H9 (cell line): ENCODE measurements around the gene PLBD1. TPM values are rescaled to one million over a fixed set of nuclear protein-coding genes. Genes with fewer than 3 reads are reported as not detected.
A peak's percentile ranks its signal among the peaks of the same experiment; 100 is the strongest.

Source experiments
- DNase-seq: peaks from one replicate; pipeline ENCODE4 v3.0.0-alpha.2; 2017
- H2AFZ ChIP-seq: one replicate; pipeline ENCODE4 v1.6.1; 2013; ENCODE audit warnings: mild to moderate bottlenecking, low read length, control low read depth, moderate library complexity
- H2AK5ac ChIP-seq: 2 replicates; pipeline ENCODE4 v1.6.1; 2013; ENCODE audit warnings: low read length, control low read depth, mixed read lengths; ENCODE audit not compliant: insufficient read length
- H2BK120ac ChIP-seq: one replicate; pipeline ENCODE4 v1.6.1; 2013; ENCODE audit warnings: low read depth, mild to moderate bottlenecking, low read length, control low read depth, inconsistent platforms; ENCODE audit not compliant: poor library complexity, severe bottlenecking
- H2BK12ac ChIP-seq: 2 replicates; pipeline ENCODE4 v1.6.1; 2013; ENCODE audit warnings: low read length, control low read depth, mixed read lengths, low read depth; ENCODE audit not compliant: insufficient read length
- H2BK15ac ChIP-seq: 2 replicates; pipeline ENCODE4 v1.6.1; 2013; ENCODE audit warnings: low read depth, low read length, control low read depth
- H2BK20ac ChIP-seq: one replicate; pipeline ENCODE4 v1.6.1; 2013; ENCODE audit warnings: low read depth, mild to moderate bottlenecking, low read length, control low read depth, inconsistent platforms; ENCODE audit not compliant: poor library complexity, severe bottlenecking
- H2BK5ac ChIP-seq: 2 replicates; pipeline ENCODE4 v1.6.1; 2013; ENCODE audit warnings: low read length, control low read depth, mixed read lengths; ENCODE audit not compliant: insufficient read length
- H3K14ac ChIP-seq: 2 replicates; pipeline ENCODE4 v1.6.1; 2013; ENCODE audit warnings: low read length, control low read depth; ENCODE audit not compliant: insufficient read depth
- H3K18ac ChIP-seq: 2 replicates; pipeline ENCODE4 v1.6.1; 2013; ENCODE audit warnings: low read depth, mild to moderate bottlenecking, mixed read lengths, low read length, control low read depth; ENCODE audit not compliant: insufficient read length
- H3K23ac ChIP-seq: 2 replicates; pipeline ENCODE4 v1.6.1; 2013; ENCODE audit warnings: low read length, control low read depth, mixed read lengths, low read depth; ENCODE audit not compliant: insufficient read length
- H3K23me2 ChIP-seq: 2 replicates; pipeline ENCODE4 v1.6.1; 2013; ENCODE audit warnings: low read depth, mild to moderate bottlenecking, mixed read lengths, low read length, control low read depth; ENCODE audit not compliant: insufficient read length, poor library complexity, severe bottlenecking
- H3K27ac ChIP-seq: 2 replicates; pipeline ENCODE4 v1.5.1; 2013; ENCODE audit warnings: low read length, control low read depth, mixed read lengths, low read depth; ENCODE audit not compliant: insufficient read length
- H3K27me3 ChIP-seq: 2 replicates; pipeline ENCODE4 v1.6.1; 2013; ENCODE audit warnings: low read length, control low read depth, inconsistent platforms; ENCODE audit not compliant: insufficient read depth
- H3K4ac ChIP-seq: 2 replicates; pipeline ENCODE4 v1.6.1; 2013; ENCODE audit warnings: low read depth, mild to moderate bottlenecking, control low read depth, inconsistent platforms, low read length, moderate library complexity
- H3K4me1 ChIP-seq: 2 replicates; pipeline ENCODE4 v1.6.1; 2013; ENCODE audit warnings: low read length, control low read depth, inconsistent platforms; ENCODE audit not compliant: insufficient read depth
- H3K4me2 ChIP-seq: 2 replicates; pipeline ENCODE4 v1.6.1; 2013; ENCODE audit warnings: low read length, control low read depth, mixed read lengths; ENCODE audit not compliant: insufficient read length, insufficient read depth
- H3K56ac ChIP-seq: 2 replicates; pipeline ENCODE4 v1.6.1; 2013; ENCODE audit warnings: low read depth, mild to moderate bottlenecking, mixed read lengths, low read length, control low read depth; ENCODE audit not compliant: insufficient read length
- H3K79me1 ChIP-seq: 2 replicates; pipeline ENCODE4 v1.6.1; 2013; ENCODE audit warnings: low read depth, mild to moderate bottlenecking, moderate library complexity, low read length, control low read depth, inconsistent platforms; ENCODE audit not compliant: insufficient read depth, poor library complexity, severe bottlenecking
- H3K79me2 ChIP-seq: 2 replicates; pipeline ENCODE4 v1.6.1; 2013; ENCODE audit warnings: low read length, control low read depth, inconsistent platforms; ENCODE audit not compliant: insufficient read depth
- H3K9ac ChIP-seq: 2 replicates; pipeline ENCODE4 v1.6.1; 2013; ENCODE audit warnings: low read length, control low read depth, mixed read lengths; ENCODE audit not compliant: insufficient read length; ENCODE audit errors: extremely low read depth
- H3K9me3 ChIP-seq: one replicate; pipeline ENCODE4 v1.6.1; 2013; ENCODE audit warnings: low read depth, low read length, inconsistent platforms; ENCODE audit not compliant: control insufficient read depth
- H3T11ph ChIP-seq: one replicate; pipeline ENCODE4 v1.6.1; 2013; ENCODE audit warnings: mild to moderate bottlenecking, low read length, control low read depth, inconsistent platforms
- H4K20me1 ChIP-seq: one replicate; pipeline ENCODE4 v1.6.1; 2013; ENCODE audit not compliant: control insufficient read depth, insufficient read length, insufficient read depth
- H4K5ac ChIP-seq: 2 replicates; pipeline ENCODE4 v1.6.1; 2013; ENCODE audit warnings: low read depth, mild to moderate bottlenecking, mixed read lengths, low read length, control low read depth; ENCODE audit not compliant: insufficient read length
- H4K8ac ChIP-seq: replicated peaks from 2 replicates; pipeline ENCODE4 v1.6.1; 2013; ENCODE audit warnings: low read length, control low read depth, mixed read lengths, low read depth; ENCODE audit not compliant: insufficient read length
- H4K91ac ChIP-seq: 2 replicates; pipeline ENCODE4 v1.6.1; 2013; ENCODE audit warnings: low read depth, mild to moderate bottlenecking, moderate library complexity, mixed read lengths, low read length, control low read depth; ENCODE audit not compliant: insufficient read length
- H3K27ac Mint-ChIP-seq, 3 experiments: 2 replicates in 2 of 3; 3 replicates in 1 of 3; pipeline ENCODE4 v1.8.0; 2020 to 2021; ENCODE audit warnings: mixed read lengths in 3 of 3, mild to moderate bottlenecking in 1 of 3, moderate library complexity in 1 of 3
- H3K27me3 Mint-ChIP-seq: 2 replicates; pipeline ENCODE4 v1.8.0; 2021; ENCODE audit warnings: low read depth, mild to moderate bottlenecking, moderate library complexity, mixed read lengths
- H3K36me3 Mint-ChIP-seq, 3 experiments: 2 replicates in 2 of 3; 3 replicates in 1 of 3; pipeline ENCODE4 v1.8.0; 2020 to 2021; ENCODE audit warnings: low read depth in 3 of 3, mixed read lengths in 3 of 3; ENCODE audit not compliant: insufficient read depth in 1 of 3
- H3K4me1 Mint-ChIP-seq, 2 experiments: 2 replicates each; pipeline ENCODE4 v1.8.0; 2020; ENCODE audit warnings: mixed read lengths in 2 of 2
- H3K4me3 Mint-ChIP-seq, 2 experiments: 2 replicates in 1 of 2; 3 replicates in 1 of 2; pipeline ENCODE4 v1.8.0; 2020 to 2021; ENCODE audit warnings: mild to moderate bottlenecking in 2 of 2, mixed read lengths in 2 of 2, moderate library complexity in 1 of 2
- H3K9me3 Mint-ChIP-seq, 2 experiments: 2 replicates in 1 of 2; 3 replicates in 1 of 2; pipeline ENCODE4 v1.8.0; 2020; ENCODE audit warnings: mild to moderate bottlenecking in 2 of 2, mixed read lengths in 2 of 2, moderate library complexity in 1 of 2
- CTCF ChIP-seq: fragments of 200-600 bp; sonication (generic); conservative IDR thresholded peaks from 3 replicates; pipeline ENCODE4 v1.8.0; 2021; ENCODE audit warnings: antibody characterized with exemption, mild to moderate bottlenecking
- WGBS: extraction: QIAGEN DNeasy Blood & Tissue Kit; methylation state at CpG from one replicate; pipeline ENCODE4 v1.1.7; 2013; ENCODE audit warnings: missing lambda C conversion rate, low lambda C conversion rate, mixed read lengths; ENCODE audit not compliant: insufficient read length; ENCODE audit errors: extremely low coverage; 5-methylcytosine and 5-hydroxymethylcytosine counted together
- total RNA-seq: library from RNA; stranded (reverse); gene quantifications from 2 replicates; pipeline ENCODE4 v1.2.1, GENCODE V29; 2021

PLBD1 gene
- total RNA-seq, 1 experiment from 2014 or later: 15.5 TPM

GRCh38 chr12:14505626-14506596 lies 61.8 kb downstream of the PLBD1 start:
- no peak overlapping the region for H4K8ac ChIP-seq
- no peak overlapping the region for H3K4ac ChIP-seq
- no peaks in the 10 kb centered on the region for H3K4me1 ChIP-seq
- no peaks in the 10 kb centered on the region for H3K79me2 ChIP-seq
- no peak overlapping the region for H2AK5ac ChIP-seq
- no peaks in the 10 kb centered on the region for H3K79me1 ChIP-seq
- no peak overlapping the region for H4K5ac ChIP-seq
- no peak overlapping the region for H3K14ac ChIP-seq
- no peak overlapping the region for H2BK12ac ChIP-seq
- no peak overlapping the region for H2BK5ac ChIP-seq
- H3K27me3 ChIP-seq: no peaks in the 10 kb centered on the region
- Mint-ChIP-seq H3K4me1 (peaks cover 11 to 14% of the 10 kb centered on the region in 2 experiments), H3K36me3 (peaks cover 0 to 27% (median 19%) of the 10 kb centered on the region in 3 experiments; a peak in 4 of 7 replicates), H3K9me3 (no peaks in the 10 kb centered on the region), H3K27ac (peak overlapping the region in 1 of 3 experiments; percentile 19; a peak in 1 of 7 replicates), H3K27me3 (no peaks in the 10 kb centered on the region), H3K4me3 (no peak overlapping the region)
- no peak overlapping the region for H3K9ac ChIP-seq
- no CpG with 5 or more reads among the region's 6 CpGs for WGBS
- no peak overlapping the region for H2BK120ac ChIP-seq
- no peak overlapping the region for H3K4me2 ChIP-seq
- H3K23ac ChIP-seq: no peak overlapping the region
- no peaks in the 10 kb centered on the region for H4K20me1 ChIP-seq
- no peak overlapping the region for H2AFZ ChIP-seq
- no peaks in the 10 kb centered on the region for H3K23me2 ChIP-seq
- no peak for DNase-seq
- no peak overlapping the region for H2BK20ac ChIP-seq
- H3T11ph ChIP-seq: no peak overlapping the region
- no peaks in the 10 kb centered on the region for H3K9me3 ChIP-seq
- no peak overlapping the region for H2BK15ac ChIP-seq
- H4K91ac ChIP-seq: no peak overlapping the region
- no peak for TF ChIP-seq CTCF
- no peak overlapping the region for H3K56ac ChIP-seq
- H3K18ac ChIP-seq: no peak overlapping the region
- no peak overlapping the region for H3K27ac ChIP-seq
